Stimulated activated CD4-positive, alpha-beta T cell treated with anti-CD3 and anti-CD28 coated beads, TNF-alpha, amount 100 ng/mL, for 24 hours (primary cell): ENCODE data around the gene CPA4.
A peak's percentile ranks its signal among the peaks of the same experiment; 100 is the strongest.

Source experiments
- DNase-seq, 3 experiments: peaks; one replicate each; pipeline ENCODE4 v3.0.0-alpha.2; 2020; ENCODE audit warnings: low read depth in 3 of 3

Gene CPA4

DNA sequence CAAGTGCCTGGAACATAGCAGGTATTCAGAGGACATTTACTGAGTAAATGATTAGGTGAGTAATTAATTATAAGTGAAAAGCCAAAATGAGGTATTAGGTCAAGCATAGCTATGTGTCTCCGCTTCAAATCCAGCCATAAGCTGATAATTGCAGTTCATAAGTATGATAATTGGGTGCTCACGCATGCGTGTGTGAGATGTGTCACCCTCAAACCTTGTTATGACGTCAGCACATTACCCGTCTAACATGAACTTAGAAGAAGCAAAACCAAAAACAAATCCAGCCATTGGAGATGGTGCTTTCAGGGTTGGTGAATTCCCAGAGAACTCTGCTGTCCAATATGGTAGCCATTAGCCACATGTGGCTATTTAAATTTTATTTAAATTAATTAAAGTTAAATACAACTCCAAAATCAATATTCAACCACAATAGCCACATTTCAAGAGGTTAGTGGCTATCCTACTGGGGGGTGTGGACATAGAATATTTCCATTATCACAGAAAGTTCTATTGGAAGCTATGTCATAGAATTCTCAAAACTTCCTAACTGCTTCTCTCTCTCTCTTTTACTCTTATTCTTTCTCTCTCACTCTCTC lies 51.4 kb downstream of the CPA4 start, which contains the start of gene CPA5:
CPA5 (plus strand) TSS at position 546 of the 596 bp plus-strand sequence. CDS start 1,670 bp downstream, outside the sequence.
- DNase-seq, result no peak

DNA sequence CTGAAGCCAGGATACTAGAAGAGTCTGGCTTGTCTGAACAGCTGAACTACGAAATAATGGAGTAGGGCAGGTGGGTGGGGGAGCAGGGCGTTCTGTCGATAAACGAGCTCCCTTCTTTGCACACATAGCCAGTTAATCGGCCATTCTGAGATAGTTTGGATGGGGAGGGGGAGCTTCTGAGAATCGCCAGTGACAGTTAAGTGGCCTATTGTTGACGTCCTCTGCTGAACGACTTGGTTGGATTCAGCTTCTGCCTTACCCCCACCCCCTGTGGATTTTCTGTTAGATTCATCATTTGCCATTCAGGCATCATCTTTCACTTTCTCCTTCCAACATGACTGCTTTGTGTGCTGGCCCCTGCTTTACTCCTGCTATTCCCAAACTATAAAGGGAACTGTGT lies 52.2 kb downstream of the CPA4 start:
- DNase-seq, result no peak

DNA sequence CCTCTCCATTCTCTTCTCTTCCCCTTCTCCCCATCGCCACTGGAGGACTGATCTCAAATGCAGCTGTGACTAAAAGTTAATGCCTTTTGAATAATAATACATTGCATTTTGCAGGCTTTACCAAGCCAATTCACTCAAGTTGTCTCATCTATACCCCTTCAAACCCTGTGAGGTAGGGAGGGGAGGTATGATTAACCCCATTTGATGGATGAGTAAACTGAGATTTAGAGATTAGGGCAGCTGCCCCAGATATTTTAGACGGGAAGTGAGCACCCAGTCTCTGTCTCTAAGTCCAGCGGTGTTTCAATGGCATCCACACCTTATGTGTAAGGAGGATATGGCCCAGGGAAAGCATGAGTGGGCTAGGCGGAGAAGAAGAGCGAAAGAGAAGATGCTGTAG lies 52.8 kb downstream of the CPA4 start:
- no peak for DNase-seq

DNA sequence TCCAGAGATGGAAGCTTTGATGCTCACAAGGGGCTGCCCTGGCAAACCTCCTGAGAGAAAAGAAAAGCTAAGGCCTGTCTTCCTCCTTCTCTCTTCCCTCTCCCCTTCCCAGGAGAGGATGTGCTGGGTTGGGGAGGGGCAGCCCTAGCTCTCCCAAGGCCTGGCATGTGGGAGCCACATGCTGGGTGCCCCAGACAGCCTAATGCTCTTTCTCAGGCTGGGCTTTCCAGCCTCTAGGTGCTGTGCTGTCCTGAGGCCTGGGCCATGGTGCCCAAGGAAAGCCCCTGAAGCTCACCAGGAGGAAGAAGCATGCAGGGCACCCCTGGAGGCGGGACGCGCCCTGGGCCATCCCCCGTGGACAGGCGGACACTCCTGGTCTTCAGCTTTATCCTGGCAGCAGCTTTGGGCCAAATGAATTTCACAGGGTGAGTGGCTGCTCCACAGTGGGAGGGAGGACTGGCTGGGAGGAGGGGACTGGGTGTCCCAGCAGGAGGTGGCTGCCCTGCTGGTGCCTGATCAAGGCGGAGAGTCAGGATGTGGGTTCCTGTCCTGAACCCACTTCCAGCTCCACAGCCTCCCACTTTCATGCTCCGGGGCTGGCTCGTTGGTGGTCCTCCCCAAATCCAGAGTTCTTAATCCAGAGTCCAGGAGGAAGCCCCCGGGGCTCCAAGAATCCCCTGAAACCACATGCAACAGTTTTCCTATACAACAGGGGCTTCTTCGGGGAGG lies 53.4 kb downstream of the CPA4 start:
- no peak for DNase-seq

DNA sequence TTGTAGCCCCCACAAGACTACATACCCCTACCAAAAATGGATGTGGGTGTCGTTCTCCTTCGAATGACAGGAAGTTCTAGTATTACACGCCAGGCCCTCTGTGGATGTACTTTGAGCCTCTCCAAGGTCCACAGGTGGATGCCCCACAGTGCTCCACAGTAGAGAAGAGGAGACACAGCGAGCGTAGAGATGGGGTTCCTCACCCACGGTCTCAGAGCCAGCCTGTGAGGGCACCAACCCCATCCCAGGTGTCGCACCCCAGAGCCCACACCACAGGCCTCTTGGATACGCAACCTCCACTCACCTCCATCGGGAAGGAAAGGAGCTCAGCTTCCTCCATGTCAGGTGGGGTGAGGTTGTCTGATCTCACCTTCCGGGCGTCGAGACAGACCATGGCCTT lies 54.0 kb downstream of the CPA4 start:
- DNase-seq, result no peak

DNA sequence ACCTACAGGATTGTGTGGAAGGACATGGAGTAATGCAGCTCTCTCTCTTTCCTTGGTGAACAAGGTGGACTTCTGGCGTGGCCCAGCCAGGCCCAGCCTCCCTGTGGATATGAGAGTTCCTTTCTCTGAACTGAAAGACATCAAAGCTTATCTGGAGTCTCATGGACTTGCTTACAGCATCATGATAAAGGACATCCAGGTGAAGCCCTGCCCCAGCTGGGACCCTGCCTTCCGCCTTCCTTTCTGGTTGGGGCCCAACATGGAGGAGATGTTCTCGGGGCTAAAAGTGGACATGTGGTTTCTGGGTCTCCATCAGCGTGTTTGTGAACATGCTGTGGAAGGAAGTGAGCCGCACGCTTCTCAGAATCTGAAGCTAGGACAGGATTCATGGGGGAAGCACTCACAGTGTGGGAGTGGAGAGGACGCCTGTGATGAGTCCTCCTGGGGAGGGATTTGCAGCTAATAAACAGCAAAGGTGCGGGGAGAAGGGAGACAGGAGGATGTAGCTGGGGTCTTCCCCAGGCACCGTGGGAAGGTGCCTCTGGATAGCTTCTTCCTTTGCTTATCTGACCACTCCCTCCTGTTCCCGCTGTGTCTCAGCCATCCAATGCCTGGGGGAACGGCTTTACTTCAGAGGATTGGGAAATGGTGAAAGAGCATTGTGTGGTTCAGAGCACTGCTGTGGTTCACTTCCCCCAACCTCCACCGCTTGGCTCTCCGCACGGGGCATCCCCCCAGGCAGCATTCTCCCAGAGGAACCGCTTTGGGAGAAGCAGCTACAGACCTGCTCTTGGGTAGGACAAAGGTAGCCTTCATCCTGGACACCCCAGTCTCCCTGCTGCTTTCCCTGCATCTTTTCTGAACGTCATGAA lies 57.2 kb downstream of the CPA4 start:
- DNase-seq, result no peak

DNA sequence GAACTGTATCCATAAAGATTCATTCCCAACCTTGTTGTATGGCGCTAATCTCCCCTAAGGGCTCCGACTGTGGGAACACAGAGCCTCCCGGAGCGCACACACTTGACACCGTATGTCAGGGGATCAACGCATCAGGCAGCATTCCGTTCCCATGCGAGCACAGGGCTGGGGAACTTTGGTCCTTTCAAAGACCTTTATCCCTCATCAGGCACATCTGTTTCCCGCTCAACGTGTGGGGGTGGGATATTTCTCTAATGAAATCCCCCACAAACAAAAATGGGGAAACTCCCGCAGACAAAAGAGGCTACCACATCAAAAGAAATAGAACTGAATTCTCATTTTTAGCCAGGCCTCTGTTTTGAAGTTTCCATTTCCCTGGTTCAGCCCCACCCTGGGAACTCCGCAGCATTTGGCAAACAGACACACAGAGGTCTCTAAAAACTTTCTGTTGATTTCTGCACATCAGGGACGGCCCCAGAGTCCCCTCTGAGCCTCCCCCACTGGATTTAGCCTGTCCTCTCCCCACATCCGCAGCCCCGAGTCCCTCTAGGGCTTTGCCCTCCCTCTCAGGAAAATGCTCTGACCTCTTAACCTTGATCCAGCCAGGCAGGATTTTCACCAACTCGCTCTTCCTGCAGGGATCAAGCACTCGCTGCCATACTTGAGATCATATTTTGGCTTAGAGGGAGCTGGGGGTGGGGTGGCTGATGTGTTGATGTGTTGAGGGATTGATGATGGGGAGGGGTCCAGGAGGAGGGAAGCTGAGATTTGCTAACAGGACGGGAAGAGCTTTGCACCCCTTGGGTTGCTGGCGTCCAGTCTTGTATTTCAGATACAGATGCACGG lies 58.2 kb downstream of the CPA4 start:
- DNase-seq, result no peak

DNA sequence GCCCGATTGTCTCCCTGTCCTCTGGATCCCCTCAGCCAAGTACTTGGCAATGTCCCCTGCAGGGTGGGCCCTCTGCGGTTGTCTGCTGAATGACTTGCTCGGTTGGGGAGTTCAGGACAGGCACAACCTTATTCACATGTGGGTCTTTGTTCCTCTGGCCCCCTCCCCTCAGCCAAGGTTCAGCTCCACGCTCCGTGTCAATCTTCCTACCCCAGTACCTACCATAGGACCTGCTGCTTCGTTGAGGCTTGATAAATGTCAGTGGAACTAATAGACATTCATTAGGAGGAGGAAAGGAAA lies 58.8 kb downstream of the CPA4 start:
- no peak for DNase-seq

DNA sequence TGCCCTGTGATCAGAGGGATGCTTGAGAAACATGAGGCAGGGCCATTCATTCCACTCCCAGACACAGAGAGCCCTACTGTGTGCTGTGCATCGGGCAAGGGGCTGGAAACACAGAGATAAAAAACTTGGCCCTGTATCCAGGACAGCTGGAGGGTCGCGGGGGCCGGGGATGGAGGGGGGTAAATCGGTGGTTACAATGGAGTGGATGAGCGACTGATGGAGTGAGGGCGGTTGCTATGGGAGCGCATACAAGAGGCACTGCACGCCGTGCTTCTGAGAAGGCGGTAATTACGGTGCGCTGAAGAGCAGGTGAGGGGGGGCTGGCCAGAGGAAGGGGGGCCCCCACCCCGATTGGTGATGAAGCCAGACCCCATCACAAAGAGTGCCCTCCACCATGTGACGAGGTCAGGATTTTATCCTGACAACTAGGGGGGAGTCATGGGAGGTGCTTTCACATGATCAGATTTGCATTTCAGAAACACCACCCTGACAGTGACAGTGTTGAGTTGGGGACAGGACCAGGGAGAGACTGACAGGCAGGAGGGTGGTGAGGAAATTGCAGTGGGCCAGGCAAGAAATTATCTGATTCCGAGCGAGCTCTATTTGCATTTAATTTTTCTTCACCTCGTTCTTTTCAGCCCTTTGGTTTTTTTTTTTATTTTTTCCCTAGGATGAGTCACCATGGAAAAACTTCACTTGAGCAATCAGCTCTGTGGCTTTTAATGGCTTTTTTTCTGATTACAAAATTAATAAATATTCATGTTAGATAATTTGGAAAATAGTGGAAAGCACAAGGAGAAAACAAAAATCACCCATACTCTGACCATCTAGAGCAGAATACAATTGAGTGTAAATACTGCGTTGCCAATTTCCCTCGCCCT lies 59.5 kb downstream of the CPA4 start:
- DNase-seq, result no peak

DNA sequence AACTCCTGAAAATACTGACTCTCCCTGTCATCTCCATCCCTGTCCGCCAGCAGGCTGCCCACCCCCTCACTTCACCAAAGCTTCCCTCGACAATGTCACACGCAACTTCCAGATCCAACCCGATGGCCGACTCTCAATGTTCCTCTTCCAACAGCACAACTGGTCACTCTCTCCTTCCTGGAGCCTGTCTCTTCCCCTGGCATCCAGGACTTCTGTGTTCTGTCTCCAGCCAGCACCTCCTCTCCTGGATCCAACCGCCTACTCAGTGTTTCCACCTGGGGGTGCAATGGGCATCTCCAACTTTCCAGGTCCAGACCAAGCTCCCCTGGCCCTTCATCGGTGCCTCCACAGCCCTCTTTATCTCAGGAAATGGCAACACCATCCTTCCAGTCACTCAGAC lies 60.2 kb downstream of the CPA4 start:
- DNase-seq, result no peak

DNA sequence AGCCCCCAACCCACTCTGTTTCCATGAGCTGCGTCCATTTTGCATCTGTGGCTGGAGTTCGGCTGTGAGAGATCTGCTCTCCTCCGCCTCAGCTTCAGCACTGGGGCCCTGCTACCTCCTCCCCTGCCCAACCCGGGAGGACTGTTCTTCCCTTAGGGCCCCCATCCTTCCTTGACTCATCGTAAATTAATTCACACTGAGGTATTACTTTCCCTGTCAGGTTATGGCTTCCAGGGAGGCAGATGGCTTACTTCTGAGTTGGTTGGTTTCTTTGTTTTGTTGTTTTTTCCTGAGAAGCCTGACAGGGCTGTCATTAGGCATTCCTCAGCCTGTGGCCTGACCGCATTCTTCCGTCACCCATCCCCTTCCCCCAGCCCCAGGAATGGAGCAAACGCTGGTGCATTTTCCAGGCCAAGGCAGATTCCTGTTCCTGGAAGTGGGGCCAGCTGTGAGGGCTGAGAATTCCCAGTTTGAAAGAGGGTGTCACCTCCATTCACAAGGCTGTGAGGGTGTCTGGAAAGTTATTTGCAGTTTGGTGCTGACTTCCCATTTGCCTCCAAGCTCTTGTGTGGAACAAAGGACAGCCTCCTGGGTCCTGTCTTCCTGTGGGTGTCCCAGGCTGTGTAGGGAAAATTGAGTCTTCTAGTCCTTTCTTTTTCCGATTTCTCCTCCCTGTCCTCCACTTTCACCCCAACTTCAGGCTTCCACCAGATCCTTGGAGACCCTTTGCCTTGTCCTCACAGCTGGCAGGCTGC lies 63.3 kb downstream of the CPA4 start:
- no peak for DNase-seq

DNA sequence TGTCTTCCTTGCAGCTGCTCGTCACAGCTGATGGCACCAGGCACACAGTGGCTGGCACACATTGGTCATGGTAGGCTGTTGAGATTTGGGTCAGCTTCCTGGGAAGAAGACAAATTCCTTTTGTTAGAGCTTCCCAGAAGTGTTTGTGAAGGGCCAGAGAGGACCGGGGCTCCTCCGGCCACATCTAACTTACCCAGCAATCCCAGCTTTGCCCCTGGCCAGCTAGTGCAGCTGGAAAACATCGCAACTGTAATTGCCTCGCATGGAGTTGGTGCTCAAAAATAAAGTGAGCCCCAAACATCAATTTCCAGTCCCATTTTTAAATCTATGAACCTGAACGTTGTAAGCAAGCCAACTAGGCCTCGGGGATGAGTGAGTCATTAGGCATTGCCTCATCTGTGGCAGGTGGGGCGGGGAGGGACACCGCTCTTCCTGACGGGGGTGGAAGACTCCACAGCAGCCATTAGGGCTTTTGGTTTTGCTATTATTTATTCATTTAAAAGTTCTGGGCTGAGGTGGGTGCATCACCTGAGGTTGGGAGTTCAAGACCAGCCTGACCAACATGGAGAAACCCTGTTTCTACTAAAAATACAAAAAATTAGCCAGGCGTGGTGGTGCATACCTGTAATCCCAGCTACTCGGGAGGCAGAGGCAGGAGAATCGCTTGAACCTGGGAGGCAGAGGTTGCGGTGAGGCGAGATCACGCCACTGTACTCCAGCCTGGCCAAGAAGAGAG lies 64.1 kb downstream of the CPA4 start:
- DNase-seq, result peak in 1 of 3 experiments; percentile 18

DNA sequence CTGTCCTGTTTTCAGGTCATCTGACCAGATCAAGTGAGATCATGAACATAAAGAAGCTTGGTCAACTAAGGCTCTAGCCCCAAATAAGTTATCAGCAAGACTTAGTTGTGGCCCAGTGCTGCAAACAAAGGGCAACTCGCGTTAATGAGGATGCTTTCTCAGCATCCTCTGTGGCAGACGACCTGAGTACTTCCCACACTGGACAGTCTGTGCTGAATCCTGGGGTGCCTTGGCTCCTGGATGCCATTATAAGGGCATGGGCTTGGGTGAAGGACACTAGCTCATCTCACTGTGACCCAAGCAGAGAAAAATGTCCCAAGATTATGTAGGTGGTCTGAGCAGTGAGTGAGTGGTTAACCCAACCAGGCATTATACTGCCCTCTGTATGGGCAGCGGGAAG lies 65.5 kb downstream of the CPA4 start:
- DNase-seq, result no peak

DNA sequence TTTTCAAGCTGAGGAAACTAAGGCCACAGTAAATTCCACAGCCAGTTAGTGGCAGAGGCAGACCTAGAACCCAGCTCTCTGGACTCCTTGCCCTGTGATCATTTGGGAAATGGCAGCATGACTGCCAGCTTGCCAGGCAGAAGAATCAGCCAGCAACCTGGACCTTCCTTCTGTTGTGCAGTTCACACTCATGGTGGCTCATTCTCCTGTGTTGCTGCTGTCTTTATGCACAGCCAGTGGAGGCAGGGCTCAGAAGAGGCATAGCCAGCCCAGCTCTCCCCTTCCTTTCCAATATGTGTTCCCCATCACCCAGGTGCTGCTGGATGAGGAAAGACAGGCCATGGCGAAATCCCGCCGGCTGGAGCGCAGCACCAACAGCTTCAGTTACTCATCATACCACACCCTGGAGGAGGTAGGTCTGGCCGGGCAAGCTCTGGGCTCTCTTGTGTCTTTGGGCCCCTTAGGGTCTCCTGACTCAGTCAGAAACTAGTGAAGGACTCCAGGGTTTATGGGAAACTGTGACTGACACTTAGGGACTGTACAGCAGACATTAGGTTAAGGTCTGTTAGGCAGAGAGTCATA lies 66.4 kb downstream of the CPA4 start:
- no peak for DNase-seq

DNA sequence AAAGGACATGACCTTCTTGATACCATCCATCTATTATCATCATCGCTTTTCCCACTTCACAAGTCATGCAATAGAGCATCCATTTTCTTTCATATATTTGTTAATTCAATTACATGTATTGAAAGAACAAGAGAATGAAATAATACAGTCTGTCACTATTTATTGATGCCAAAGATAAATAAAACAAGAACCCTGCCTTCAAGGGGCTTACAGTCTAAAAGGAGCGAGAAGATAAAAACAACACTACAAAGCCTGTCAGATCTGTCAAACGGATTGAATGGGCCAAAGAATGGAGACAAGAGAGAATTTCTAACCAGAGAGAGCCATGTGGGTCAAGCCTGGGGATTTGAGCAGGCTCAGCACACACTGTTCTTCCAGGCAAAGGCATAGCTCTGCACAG lies 67.6 kb downstream of the CPA4 start:
- DNase-seq, result no peak

DNA sequence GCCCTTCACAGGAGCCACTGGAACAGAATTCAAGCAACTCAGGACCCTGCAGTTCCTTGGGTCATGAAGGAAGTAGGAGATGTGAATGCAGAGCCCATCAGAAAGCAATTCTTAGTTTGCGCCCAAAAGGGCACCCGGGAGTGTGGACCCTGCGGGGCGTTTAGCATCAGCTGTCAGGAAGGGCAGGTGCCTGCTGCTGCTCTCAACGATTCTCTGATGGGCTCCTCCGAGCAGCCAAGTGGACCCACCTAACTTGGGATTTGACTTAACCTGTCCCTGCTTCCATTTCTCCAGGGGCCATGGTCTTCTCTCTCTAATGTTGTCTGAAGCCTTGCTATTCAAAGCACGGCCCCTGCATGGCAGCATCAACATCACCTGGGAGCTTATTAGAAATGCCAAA lies 68.7 kb downstream of the CPA4 start:
- no peak for DNase-seq

DNA sequence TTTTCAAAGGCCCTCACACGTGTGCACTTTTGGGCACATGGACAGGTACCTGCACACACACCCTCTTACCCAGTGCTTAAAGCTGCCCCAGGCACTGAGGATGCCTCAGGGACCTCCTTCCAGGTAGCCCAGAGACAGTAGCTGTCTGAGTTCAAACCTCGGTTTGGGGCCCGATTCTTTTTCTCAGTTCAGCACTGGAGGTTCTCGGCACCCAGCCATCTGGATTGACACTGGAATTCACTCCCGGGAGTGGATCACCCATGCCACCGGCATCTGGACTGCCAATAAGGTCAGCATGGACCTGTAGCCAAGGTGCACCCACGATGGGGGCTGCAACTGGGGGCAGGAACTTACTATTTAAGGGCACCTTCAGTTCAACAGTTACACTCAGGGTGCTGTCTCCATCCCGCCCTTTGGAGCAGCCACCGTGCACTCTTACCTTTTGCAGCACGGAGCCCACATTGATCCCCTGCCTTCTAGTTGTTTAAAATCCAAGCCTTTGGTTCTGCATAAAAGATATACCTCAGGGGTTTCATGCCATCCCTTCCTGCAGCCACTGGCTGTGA lies 69.4 kb downstream of the CPA4 start:
- no peak for DNase-seq

DNA sequence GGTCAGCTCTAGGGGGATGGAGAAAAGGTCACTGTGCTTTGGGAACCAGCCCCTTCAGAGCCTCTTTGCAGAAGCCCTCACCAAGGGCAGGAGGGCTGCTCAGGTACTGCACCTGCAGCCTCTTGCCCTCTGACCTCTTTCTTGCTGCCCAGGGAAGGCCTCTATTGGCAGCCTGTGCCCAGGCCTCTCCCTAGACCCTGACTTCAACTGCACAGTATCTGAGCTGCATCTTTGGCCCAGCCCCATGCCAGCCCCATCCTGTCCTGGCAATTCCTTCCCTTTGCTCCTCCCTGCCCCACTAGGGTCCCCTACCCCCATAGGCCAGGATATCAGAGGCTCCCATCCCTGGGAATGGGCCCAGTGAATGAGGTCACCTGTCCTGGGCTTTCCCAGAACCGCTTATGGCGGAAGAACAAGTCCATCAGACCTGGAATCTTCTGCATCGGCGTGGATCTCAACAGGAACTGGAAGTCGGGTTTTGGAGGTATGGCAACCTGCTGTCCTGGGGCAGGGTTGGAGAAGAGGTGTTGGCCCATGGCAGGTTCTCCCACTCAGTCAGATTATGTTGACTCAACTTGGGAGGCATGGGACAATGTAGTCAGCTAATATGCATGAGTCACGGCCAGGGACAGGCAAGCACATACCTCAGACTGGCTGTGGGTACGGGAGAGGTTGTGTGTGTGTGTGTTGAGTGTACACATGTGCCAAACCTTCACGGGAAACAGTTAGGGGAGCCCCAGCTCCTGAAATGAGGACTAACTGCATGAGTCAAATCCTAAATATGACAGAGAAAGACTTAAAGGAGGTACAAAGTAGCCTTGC lies 70.3 kb downstream of the CPA4 start:
- peak in 2 of 3 experiments; percentile 11 to 55 for DNase-seq
